B cell (primary cell): Measurements from ENCODE around the gene CDX1. TPM values are rescaled to one million over a fixed set of nuclear protein-coding genes. Genes with fewer than 3 reads are reported as not detected.

Source experiments
- ATAC-seq: fragments of 200-7000 bp; cut with Tn5 transposase; one replicate; pipeline ENCODE4 v1.10.0; 2021; ENCODE audit warnings: low read depth, mild to moderate bottlenecking, moderate number of reproducible peaks, moderate library complexity
- CTCF ChIA-PET: fragments of 350-600 bp; sonication (Branson Sonifier 250); formaldehyde crosslinking; loops from one replicate; lab custom pipeline; 2021; ENCODE audit warnings: antibody characterized with exemption, inconsistent platforms; lab: Charles Lee
- POLR2A ChIA-PET: fragments of 350-600 bp; sonication (Branson Sonifier 250); formaldehyde crosslinking; loops from one replicate; lab custom pipeline; 2021; ENCODE audit warnings: antibody characterized with exemption; lab: Charles Lee
- DNase-seq: peaks from one replicate; pipeline ENCODE4 v3.0.0; 2013
- H2AFZ ChIP-seq: 2 replicates; pipeline ENCODE4 v1.6.1; 2012; ENCODE audit warnings: mild to moderate bottlenecking, low read depth, low read length; ENCODE audit not compliant: insufficient read depth, poor library complexity, severe bottlenecking
- H3K27ac ChIP-seq, 2 donors: 1 replicate in 1 of 2; 2 replicates in 1 of 2; pipeline ENCODE4 v1.5.1; 2012 to 2013; ENCODE audit warnings: low read length in 2 of 2, mild to moderate bottlenecking in 2 of 2, moderate library complexity in 1 of 2
- H3K27me3 ChIP-seq, 4 experiments: fragments of 200-600 bp in 1 of 4; sonication (generic) in 1 of 4; replicated peaks in 1 of 4; 1 replicate in 2 of 4; 2 replicates in 2 of 4; pipeline versions ENCODE4 v1.6.1 to v1.7.0; 2013 to 2016; ENCODE audit warnings: low read length in 3 of 4, mild to moderate bottlenecking in 2 of 4, mixed read lengths in 1 of 4, moderate library complexity in 1 of 4; ENCODE audit not compliant: insufficient read depth in 4 of 4, control insufficient read depth in 3 of 4; ENCODE audit errors: control extremely low read depth in 1 of 4
- H3K36me3 ChIP-seq, 2 experiments: replicated peaks in 1 of 2; 1 replicate in 1 of 2; 2 replicates in 1 of 2; pipeline versions ENCODE4 v1.6.1 to v1.7.1; 2013; ENCODE audit warnings: low read length in 1 of 2; ENCODE audit not compliant: insufficient read depth in 2 of 2, control insufficient read depth in 1 of 2; ENCODE audit errors: control extremely low read depth in 1 of 2, extremely low read depth in 1 of 2
- H3K4me1 ChIP-seq, 2 donors: fragments of 200-600 bp in 1 of 2; sonication (generic) in 1 of 2; 1 replicate in 1 of 2; 2 replicates in 1 of 2; pipeline versions ENCODE4 v1.5.1 to v1.6.1; 2013 to 2017; ENCODE audit warnings: low read length in 2 of 2; ENCODE audit not compliant: control insufficient read depth in 2 of 2, insufficient read depth in 2 of 2
- H3K4me2 ChIP-seq: replicated peaks from 2 replicates; pipeline ENCODE3; 2012; ENCODE audit warnings: mild to moderate bottlenecking, low read depth, low read length; ENCODE audit not compliant: poor library complexity, severe bottlenecking
- H3K4me3 ChIP-seq, 5 experiments: fragments of 200-600 bp in 1 of 5; sonication (generic) in 1 of 5; 1 replicate in 3 of 5; 2 replicates in 2 of 5; pipeline versions ENCODE4 v1.5.1 to v1.7.0; 2011 to 2016; ENCODE audit warnings: low read length in 4 of 5, mild to moderate bottlenecking in 4 of 5, low read depth in 2 of 5, control low read depth in 1 of 5, moderate library complexity in 1 of 5; ENCODE audit not compliant: insufficient read depth in 1 of 5; ENCODE audit errors: control extremely low read depth in 1 of 5, extremely low read depth in 1 of 5
- H3K79me2 ChIP-seq: fragments of 200-600 bp; sonication (generic); one replicate; pipeline ENCODE4 v1.6.0; 2016; ENCODE audit warnings: low read length; ENCODE audit not compliant: control insufficient read depth, insufficient read depth
- H3K9ac ChIP-seq: fragments of 200-600 bp; sonication (generic); 2 replicates; pipeline ENCODE4 v1.6.1; 2017; ENCODE audit warnings: mild to moderate bottlenecking, low read length, moderate library complexity
- H3K9me3 ChIP-seq, 3 donors: one replicate each; pipeline versions ENCODE4 v1.6.1 to v1.7.1; 2013; ENCODE audit warnings: low read length in 2 of 3; ENCODE audit not compliant: control insufficient read depth in 2 of 3, insufficient read depth in 1 of 3; ENCODE audit errors: control extremely low read depth in 1 of 3
- H4K20me1 ChIP-seq: 2 replicates; pipeline ENCODE4 v1.6.0; 2012; ENCODE audit warnings: mild to moderate bottlenecking, low read length; ENCODE audit not compliant: insufficient read depth, control insufficient read depth, poor library complexity, severe bottlenecking
- H3K27ac Mint-ChIP-seq: one replicate; pipeline ENCODE4 v1.8.0; 2021; ENCODE audit warnings: mixed read lengths
- H3K27me3 Mint-ChIP-seq: one replicate; pipeline ENCODE4 v1.8.0; 2021; ENCODE audit warnings: mixed read lengths
- H3K4me1 Mint-ChIP-seq: one replicate; pipeline ENCODE4 v1.8.0; 2021; ENCODE audit warnings: mixed read lengths
- H3K4me3 Mint-ChIP-seq: one replicate; pipeline ENCODE4 v1.8.0; 2021; ENCODE audit warnings: mixed read lengths
- H3K9me3 Mint-ChIP-seq: one replicate; pipeline ENCODE4 v1.8.0; 2022; ENCODE audit warnings: mixed read lengths; ENCODE audit not compliant: insufficient read depth
- EZH2 ChIP-seq: IDR thresholded peaks from 2 replicates; pipeline ENCODE4 v1.6.1; 2012; ENCODE audit warnings: borderline replicate concordance, low read depth, mild to moderate bottlenecking, moderate library complexity, low read length; ENCODE audit not compliant: insufficient read depth, poor library complexity, severe bottlenecking
- WGBS: methylation state at CpG from one replicate; pipeline ENCODE4 v1.1.5; 2013; ENCODE audit warnings: missing lambda C conversion rate; ENCODE audit not compliant: insufficient coverage; 5-methylcytosine and 5-hydroxymethylcytosine counted together
- intact Hi-C: fragments of 100-400 bp; cut with micrococcal nuclease; formaldehyde crosslinking; loops from one replicate; pipeline ENCODE4 v1.10.0; 2022
- polyA plus RNA-seq: library from polyadenylated mRNA; depleted of rRNA; stranded (reverse); fragments of >200 nt; gene quantifications from 2 replicates; pipeline ENCODE4 v1.2.3, GENCODE V29; 2012
- total RNA-seq, 2 donors: library from RNA; stranded (reverse); fragments of 120-200 nt in 1 of 2; gene quantifications; 1 replicate in 1 of 2; 2 replicates in 1 of 2; pipeline versions ENCODE4 v1.2.3 to v1.2.4, GENCODE V29; 2013 to 2022
- TF ChIP-seq, protein P1 (sequence below): fragments of 200-600 bp; IDR thresholded peaks from one replicate; pipeline ENCODE4 v1.8.0; 2022; ENCODE audit warnings: antibody characterized with exemption, mild to moderate bottlenecking

Gene CDX1
- total and polyA plus RNA-seq, 2 donors (not counting 1 experiment from before 2014, with no cell fraction given), result not detected

DNA sequence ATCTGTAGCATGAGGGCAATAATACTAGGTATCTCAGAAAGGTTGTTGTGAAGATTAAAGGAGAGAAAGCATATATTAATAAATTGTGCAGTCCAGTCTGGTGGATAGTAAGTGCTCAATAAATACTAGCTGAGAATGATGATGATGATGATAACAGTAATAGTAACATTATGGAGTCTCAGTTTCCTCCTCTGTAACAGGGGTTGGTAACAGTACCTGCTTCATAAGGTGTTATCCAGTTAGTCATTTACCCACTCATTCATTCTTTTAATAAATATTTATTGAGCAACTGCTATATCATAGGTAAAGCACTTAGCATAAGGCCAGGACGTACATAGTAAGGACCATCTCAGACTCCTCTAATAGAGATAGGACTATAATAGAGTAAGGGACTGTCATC lies 30.9 kb downstream of the CDX1 start:
- peaks cover 0 to 6% (median 0%) of the 10 kb centered on the region in 4 experiments for H3K27me3 ChIP-seq
- H3K4me3 ChIP-seq, result no peak overlapping the region
- intact Hi-C loops, result no loop called here
- Mint-ChIP-seq H3K4me1 (no peaks in the 10 kb centered on the region), H3K4me3 (no peak overlapping the region), H3K9me3 (no peaks in the 10 kb centered on the region), H3K27me3 (peaks cover 32% of the 10 kb centered on the region), H3K27ac (no peak overlapping the region)
- H3K27ac ChIP-seq, result no peak overlapping the region
- no peaks in the 10 kb centered on the region for H3K9me3 ChIP-seq
- no peaks in the 10 kb centered on the region for H3K79me2 ChIP-seq
- no peaks in the 10 kb centered on the region for H3K4me1 ChIP-seq
- no peak overlapping the region for H3K9ac ChIP-seq
- H3K36me3 ChIP-seq, result no peaks in the 10 kb centered on the region
- TF ChIP-seq, protein P1, sequence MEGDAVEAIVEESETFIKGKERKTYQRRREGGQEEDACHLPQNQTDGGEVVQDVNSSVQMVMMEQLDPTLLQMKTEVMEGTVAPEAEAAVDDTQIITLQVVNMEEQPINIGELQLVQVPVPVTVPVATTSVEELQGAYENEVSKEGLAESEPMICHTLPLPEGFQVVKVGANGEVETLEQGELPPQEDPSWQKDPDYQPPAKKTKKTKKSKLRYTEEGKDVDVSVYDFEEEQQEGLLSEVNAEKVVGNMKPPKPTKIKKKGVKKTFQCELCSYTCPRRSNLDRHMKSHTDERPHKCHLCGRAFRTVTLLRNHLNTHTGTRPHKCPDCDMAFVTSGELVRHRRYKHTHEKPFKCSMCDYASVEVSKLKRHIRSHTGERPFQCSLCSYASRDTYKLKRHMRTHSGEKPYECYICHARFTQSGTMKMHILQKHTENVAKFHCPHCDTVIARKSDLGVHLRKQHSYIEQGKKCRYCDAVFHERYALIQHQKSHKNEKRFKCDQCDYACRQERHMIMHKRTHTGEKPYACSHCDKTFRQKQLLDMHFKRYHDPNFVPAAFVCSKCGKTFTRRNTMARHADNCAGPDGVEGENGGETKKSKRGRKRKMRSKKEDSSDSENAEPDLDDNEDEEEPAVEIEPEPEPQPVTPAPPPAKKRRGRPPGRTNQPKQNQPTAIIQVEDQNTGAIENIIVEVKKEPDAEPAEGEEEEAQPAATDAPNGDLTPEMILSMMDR, result no peak
- no peak for TF ChIP-seq EZH2
- H2AFZ ChIP-seq, result no peak overlapping the region
- H3K4me2 ChIP-seq, result no peak overlapping the region
- no peaks in the 10 kb centered on the region for H4K20me1 ChIP-seq
- no peak for ATAC-seq
- no CpG with 5 or more reads among the region's 1 CpG for WGBS
- ChIA-PET CTCF (no interaction called here), POLR2A (no interaction called here)
- DNase-seq, result no peak

- no peak overlapping the region for H2AFZ ChIP-seq
- intact Hi-C loops, result no loop called here
- TF ChIP-seq EZH2, result no peak
- POLR2A ChIA-PET, result no interaction called here
- Mint-ChIP-seq H3K4me3 (no peak overlapping the region), H3K27me3 (peaks cover 14% of the 10 kb centered on the region), H3K9me3 (no peaks in the 10 kb centered on the region), H3K27ac (no peak overlapping the region), H3K4me1 (no peaks in the 10 kb centered on the region)
- H3K36me3 ChIP-seq, result no peaks in the 10 kb centered on the region
- no peaks in the 10 kb centered on the region for H4K20me1 ChIP-seq
- WGBS, result 94% methylated on average over 10 of the region's 10 CpGs
- no peak overlapping the region for H3K9ac ChIP-seq
- ATAC-seq (no peak), DNase-seq (no peak)
- peaks cover 0 to 3% (median 0%) of the 10 kb centered on the region in 4 experiments for H3K27me3 ChIP-seq
- CTCF ChIA-PET, result interaction anchor here (0.7 kb wide), 1 partner anchor 1008 kb away, joined by 3 read pairs; no protein-coding TSS in a partner anchor
- H3K4me1 ChIP-seq, result no peaks in the 10 kb centered on the region
- H3K4me3 ChIP-seq, result no peak overlapping the region
- H3K27ac ChIP-seq, result no peak overlapping the region
- no peak overlapping the region for H3K4me2 ChIP-seq
- no peaks in the 10 kb centered on the region for H3K9me3 ChIP-seq
- H3K79me2 ChIP-seq, result no peaks in the 10 kb centered on the region
Observed at GRCh38 chr5:150202501-150202900, 35.9 kb downstream of the CDX1 start.
